Cardiac muscle cell (in vitro differentiated cells and primary cell): ENCODE measurements around the gene RYR2. TPM values are rescaled to one million over a fixed set of nuclear protein-coding genes. Genes with fewer than 3 reads are reported as not detected.

Experiments used
- DNase-seq, 2 donors: peaks; one replicate each; pipeline versions ENCODE4 v3.0.0 to v3.0.0-alpha.2; 2010 to 2017; ENCODE audit warnings: low read depth in 1 of 2, low spot score in 1 of 2
- H3K27ac ChIP-seq: fragments of 200-600 bp; sonication (generic); 2 replicates; pipeline ENCODE4 v1.5.1; 2016
- H3K27me3 ChIP-seq: fragments of 200-600 bp; sonication (generic); 2 replicates; pipeline ENCODE4 v1.6.0; 2016; ENCODE audit warnings: control low read depth
- H3K36me3 ChIP-seq: fragments of 200-600 bp; sonication (generic); 2 replicates; pipeline ENCODE4 v1.5.1; 2016; ENCODE audit warnings: control low read depth
- H3K4me1 ChIP-seq: fragments of 200-600 bp; sonication (generic); 2 replicates; pipeline ENCODE4 v1.8.1; 2017; ENCODE audit warnings: low read depth, mild to moderate bottlenecking, mixed run types
- H3K4me3 ChIP-seq: fragments of 200-600 bp; sonication (generic); 2 replicates; pipeline ENCODE4 v1.5.1; 2016; ENCODE audit warnings: mild to moderate bottlenecking
- H3K9me3 ChIP-seq: fragments of 200-600 bp; sonication (generic); 2 replicates; pipeline ENCODE4 v1.5.1; 2017; ENCODE audit warnings: low read depth, mild to moderate bottlenecking, control low read depth
- polyA plus RNA-seq: library from polyadenylated mRNA; unstranded; fragments of >200 nt; fragmentation: Nextera tagmentation; extraction: Ambion mirVana; gene quantifications from 2 replicates; pipeline ENCODE4 v1.2.1, GENCODE V29; 2016
- total RNA-seq: library from RNA; depleted of rRNA; stranded (reverse); fragments of >200 nt; gene quantifications from 2 replicates; pipeline ENCODE4 v1.2.3, GENCODE V29; 2016
- TF ChIP-seq, protein P1 (sequence below): IDR thresholded peaks from 2 replicates; pipeline ENCODE4 v1.5.1; 2012; ENCODE audit warnings: low read depth, mild to moderate bottlenecking, low read length

RYR2 gene
- total and polyA plus RNA-seq, 2 experiments from 2014 or later, result 29.8 to 155 TPM

DNA sequence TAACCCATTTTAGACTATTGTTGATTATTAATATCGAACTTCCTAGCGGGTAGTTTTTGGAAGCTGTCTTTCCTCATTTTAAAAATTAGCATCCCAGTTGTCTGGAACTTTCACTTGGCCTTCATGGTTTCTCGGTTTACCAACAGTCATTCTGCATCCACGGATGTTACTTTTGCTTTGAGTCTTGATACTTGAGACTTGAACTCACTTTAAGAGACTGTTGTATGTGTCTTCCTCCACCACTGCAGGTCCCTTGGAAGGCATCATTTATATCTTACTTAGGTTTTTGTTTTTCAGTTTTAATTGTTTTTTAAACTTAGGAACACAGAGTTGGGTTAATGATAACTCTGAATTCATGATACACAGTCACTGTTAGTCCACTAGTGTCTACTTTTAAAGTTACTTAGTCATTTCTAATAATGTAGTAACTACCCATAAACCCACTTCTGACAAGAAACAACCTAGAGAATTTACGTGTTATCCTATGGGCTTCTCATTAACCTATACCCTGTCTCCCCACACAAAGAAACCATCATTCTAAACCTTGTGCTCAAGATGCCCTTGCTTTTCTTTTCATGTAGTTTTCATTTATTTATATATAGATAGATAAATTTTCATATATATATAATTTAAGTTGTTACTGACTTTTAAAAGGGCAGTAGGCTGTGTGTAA is 696.1 kb downstream of the RYR2 start:
- H3K36me3 ChIP-seq, result peaks cover 48% of the 10 kb centered on the region
- no peak for DNase-seq
- TF ChIP-seq, protein P1, sequence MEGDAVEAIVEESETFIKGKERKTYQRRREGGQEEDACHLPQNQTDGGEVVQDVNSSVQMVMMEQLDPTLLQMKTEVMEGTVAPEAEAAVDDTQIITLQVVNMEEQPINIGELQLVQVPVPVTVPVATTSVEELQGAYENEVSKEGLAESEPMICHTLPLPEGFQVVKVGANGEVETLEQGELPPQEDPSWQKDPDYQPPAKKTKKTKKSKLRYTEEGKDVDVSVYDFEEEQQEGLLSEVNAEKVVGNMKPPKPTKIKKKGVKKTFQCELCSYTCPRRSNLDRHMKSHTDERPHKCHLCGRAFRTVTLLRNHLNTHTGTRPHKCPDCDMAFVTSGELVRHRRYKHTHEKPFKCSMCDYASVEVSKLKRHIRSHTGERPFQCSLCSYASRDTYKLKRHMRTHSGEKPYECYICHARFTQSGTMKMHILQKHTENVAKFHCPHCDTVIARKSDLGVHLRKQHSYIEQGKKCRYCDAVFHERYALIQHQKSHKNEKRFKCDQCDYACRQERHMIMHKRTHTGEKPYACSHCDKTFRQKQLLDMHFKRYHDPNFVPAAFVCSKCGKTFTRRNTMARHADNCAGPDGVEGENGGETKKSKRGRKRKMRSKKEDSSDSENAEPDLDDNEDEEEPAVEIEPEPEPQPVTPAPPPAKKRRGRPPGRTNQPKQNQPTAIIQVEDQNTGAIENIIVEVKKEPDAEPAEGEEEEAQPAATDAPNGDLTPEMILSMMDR, result no peak

GRCh38 chr1:237740846-237741245 is 698.9 kb downstream of the RYR2 start:
- TF ChIP-seq, protein P1, result no peak
- Histone ChIP-seq H3K36me3 (peaks cover 38% of the 10 kb centered on the region), H3K4me3 (no peak overlapping the region), H3K9me3 (no peaks in the 10 kb centered on the region), H3K27ac (no peak overlapping the region), H3K27me3 (no peaks in the 10 kb centered on the region), H3K4me1 (no peaks in the 10 kb centered on the region)
- DNase-seq, result no peak

More for the DNA sequence above, 696.1 kb downstream of the RYR2 start:
- Histone ChIP-seq H3K4me1 (no peaks in the 10 kb centered on the region), H3K27me3 (no peaks in the 10 kb centered on the region), H3K4me3 (no peak overlapping the region), H3K9me3 (no peaks in the 10 kb centered on the region), H3K27ac (no peak overlapping the region)

GRCh38 chr1:237745545-237745944 is 703.6 kb downstream of the RYR2 start:
- Histone ChIP-seq H3K27ac (no peak overlapping the region), H3K27me3 (no peaks in the 10 kb centered on the region), H3K4me3 (no peak overlapping the region), H3K36me3 (peaks cover 27% of the 10 kb centered on the region), H3K9me3 (no peaks in the 10 kb centered on the region), H3K4me1 (no peaks in the 10 kb centered on the region)
- DNase-seq, result no peak
- TF ChIP-seq, protein P1, result no peak

DNA sequence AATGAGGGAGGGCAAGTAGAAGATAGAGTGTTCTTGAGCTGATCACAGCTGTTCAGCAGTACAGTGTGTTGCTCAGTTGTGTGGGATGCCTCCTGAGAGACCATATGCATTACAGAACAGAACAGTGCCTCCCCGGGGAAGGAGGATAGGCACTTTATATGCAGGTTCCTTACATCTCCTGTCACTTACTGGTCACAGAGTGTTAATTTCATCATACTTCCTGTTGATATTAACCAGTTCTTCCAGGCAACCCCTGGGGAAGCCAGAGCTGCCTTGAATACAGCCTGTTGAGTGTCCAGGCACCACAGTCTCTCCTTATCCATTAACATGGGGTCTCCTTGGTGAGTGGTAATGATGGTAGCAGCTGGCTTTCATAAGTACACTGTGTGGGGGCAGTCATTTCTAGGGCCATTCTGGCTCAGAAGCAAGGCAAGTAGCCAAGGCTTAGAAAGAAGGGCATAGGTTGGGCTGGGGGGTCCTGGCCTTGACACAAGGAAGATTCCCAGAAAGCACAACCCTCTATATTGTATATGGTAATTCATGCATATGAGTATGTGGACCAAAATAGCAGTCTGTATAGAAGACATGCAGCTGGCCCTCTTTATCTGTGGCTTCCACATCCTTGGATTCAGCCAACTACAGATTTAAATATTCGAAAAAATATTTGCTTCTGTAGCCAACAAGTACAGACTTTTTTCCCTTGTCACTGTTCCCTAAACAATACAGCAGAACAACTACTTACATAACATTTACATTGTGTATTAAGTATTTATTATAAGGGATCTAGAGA is 706.4 kb downstream of the RYR2 start:
- TF ChIP-seq, protein P1, result no peak
- Histone ChIP-seq H3K9me3 (no peaks in the 10 kb centered on the region), H3K36me3 (peaks cover 11% of the 10 kb centered on the region), H3K27me3 (no peaks in the 10 kb centered on the region), H3K27ac (peak overlapping the region; percentile 48), H3K4me1 (peaks cover 9% of the 10 kb centered on the region), H3K4me3 (no peak overlapping the region)
- DNase-seq, result peak in 1 of 2 donors; percentile 36

- Histone ChIP-seq H3K4me1 (peaks cover 15% of the 10 kb centered on the region), H3K4me3 (no peak overlapping the region), H3K27me3 (no peaks in the 10 kb centered on the region), H3K36me3 (peaks cover 4% of the 10 kb centered on the region), H3K9me3 (no peaks in the 10 kb centered on the region), H3K27ac (peak overlapping the region; percentile 48)
- TF ChIP-seq, protein P1, result no peak
- no peak for DNase-seq
These were observed 707.1 kb downstream of the RYR2 start for GRCh38 chr1:237749122-237749521.
